Body of pancreas (tissue), 4 donors: ENCODE results near the gene TJAP1. TPM values are rescaled to one million over a fixed set of nuclear protein-coding genes. Genes with fewer than 3 reads are reported as not detected.

Experiments used
- ATAC-seq: fragments of 150-250 bp; one replicate; pipeline ENCODE4 v1.9.1; 2016
- DNase-seq, 4 donors: peaks; one replicate each; pipeline ENCODE4 v3.0.0-alpha.2; 2019
- H3K27ac ChIP-seq, 4 donors: fragments of 200-600 bp; sonication (generic); 1 replicate in 3 of 4; 2 replicates in 1 of 4; pipeline versions ENCODE4 v1.5.1 to v1.6.1; 2016 to 2019; ENCODE audit warnings: mild to moderate bottlenecking in 1 of 4, mixed read lengths in 1 of 4, moderate library complexity in 1 of 4
- H3K27me3 ChIP-seq, 2 donors: fragments of 200-600 bp; sonication (generic); one replicate each; pipeline ENCODE4 v1.6.0; 2016; ENCODE audit warnings: mild to moderate bottlenecking in 1 of 2
- H3K36me3 ChIP-seq, 2 donors: fragments of 200-600 bp; sonication (generic); replicated peaks in 1 of 2; 2 replicates each; pipeline ENCODE4 v1.5.1; 2016; ENCODE audit warnings: low read depth in 2 of 2; ENCODE audit not compliant: insufficient read depth in 1 of 2
- H3K4me1 ChIP-seq: fragments of 200-600 bp; sonication (generic); one replicate; pipeline ENCODE4 v1.6.0; 2016
- H3K4me3 ChIP-seq, 2 donors: fragments of 200-600 bp; sonication (generic); 1 replicate in 1 of 2; 2 replicates in 1 of 2; pipeline ENCODE4 v1.5.1; 2016 to 2019
- H3K9me3 ChIP-seq, 3 donors: fragments of 200-600 bp; sonication (generic); 1 replicate in 2 of 3; 2 replicates in 1 of 3; pipeline ENCODE4 v1.5.1; 2016
- CTCF ChIP-seq, 7 experiments: fragments of 450-650 bp in 4 of 7; fragments of 200-600 bp in 3 of 7; sonication (generic) in 3 of 7; IDR thresholded peaks; one replicate each; pipeline ENCODE4 v1.5.1; 2016 to 2019; ENCODE audit warnings: antibody characterized with exemption in 7 of 7
- POLR2A ChIP-seq, 3 donors: fragments of 450-650 bp; IDR thresholded peaks; one replicate each; pipeline ENCODE4 v1.6.1; 2016; ENCODE audit warnings: antibody characterized with exemption in 3 of 3, mild to moderate bottlenecking in 2 of 3
- WGBS, 2 donors: methylation state at CpG; one replicate each; pipeline ENCODE4 v1.1.5; 2017; 5-methylcytosine and 5-hydroxymethylcytosine counted together
- intact Hi-C: fragments of 100-400 bp; cut with DNase I; formaldehyde crosslinking; loops from one replicate; pipeline ENCODE4 v1.15.1; 2023
- total RNA-seq, 2 donors: library from RNA; depleted of rRNA; stranded (reverse); fragments of >200 nt; gene quantifications; one replicate each; pipeline ENCODE4 v1.1.0, GENCODE V29; 2016

The TJAP1 gene
- total RNA-seq, 2 donors from 2014 or later: 16.9 to 47.5 TPM

GRCh38 chr6:43488667-43489276 is 11.4 kb downstream of the TJAP1 start:
- Histone ChIP-seq H3K4me1 (peaks cover 12% of the 10 kb centered on the region), H3K4me3 (no peak overlapping the region), H3K27ac (no peak overlapping the region), H3K9me3 (no peaks in the 10 kb centered on the region), H3K27me3 (no peaks in the 10 kb centered on the region), H3K36me3 (no peaks in the 10 kb centered on the region)
- intact Hi-C loops: no loop called here
- no peak for TF ChIP-seq POLR2A (IDR thresholded peaks at IDR 0.05)
- no peak for TF ChIP-seq CTCF (IDR thresholded peaks at IDR 0.05)
- no peak for DNase-seq
- no peak for ATAC-seq
- WGBS, 2 donors: 62 to 74% methylated on average over 3 to 4 of the region's 4 CpGs

- DNase-seq: no peak
- Histone ChIP-seq H3K27me3 (no peaks in the 10 kb centered on the region), H3K9me3 (no peaks in the 10 kb centered on the region), H3K36me3 (no peaks in the 10 kb centered on the region), H3K27ac (no peak overlapping the region), H3K4me1 (peaks cover 12% of the 10 kb centered on the region), H3K4me3 (no peak overlapping the region)
- ATAC-seq: no peak
- intact Hi-C loops: no loop called here
- WGBS, 2 donors: 94 to 95% methylated on average over 7 to 12 of the region's 12 CpGs
- TF ChIP-seq POLR2A (IDR thresholded peaks at IDR 0.05): no peak
- TF ChIP-seq CTCF (IDR thresholded peaks at IDR 0.05): no peak
Observed at GRCh38 chr6:43489277-43490072, 12.1 kb downstream of the TJAP1 start.

- H3K36me3 ChIP-seq: no peaks in the 10 kb centered on the region
- no peaks in the 10 kb centered on the region for H3K9me3 ChIP-seq
- TF ChIP-seq CTCF (IDR thresholded peaks at IDR 0.05) (no peak), POLR2A (IDR thresholded peaks at IDR 0.05) (no peak)
- no peak for DNase-seq
- peaks cover 12% of the 10 kb centered on the region for H3K4me1 ChIP-seq
- WGBS, 2 donors: 80 to 81% methylated on average over 4 to 6 of the region's 6 CpGs
- no peak overlapping the region for H3K27ac ChIP-seq
- no peak for ATAC-seq
- no peak overlapping the region for H3K4me3 ChIP-seq
- intact Hi-C loops: no loop called here
- H3K27me3 ChIP-seq: no peaks in the 10 kb centered on the region
Observed at GRCh38 chr6:43490523-43490939, 13.2 kb downstream of the TJAP1 start.

- Histone ChIP-seq H3K4me1 (peaks cover 12% of the 10 kb centered on the region), H3K4me3 (no peak overlapping the region), H3K27ac (no peak overlapping the region), H3K36me3 (no peaks in the 10 kb centered on the region), H3K9me3 (no peaks in the 10 kb centered on the region), H3K27me3 (no peaks in the 10 kb centered on the region)
- DNase-seq (peak in 2 of 4 donors; percentile 52 to 57), ATAC-seq (peak; percentile 25)
- WGBS, 2 donors: 47 to 53% methylated on average over 4 to 10 of the region's 10 CpGs
- no peak for TF ChIP-seq CTCF (IDR thresholded peaks at IDR 0.05)
- no peak for TF ChIP-seq POLR2A (IDR thresholded peaks at IDR 0.05)
- intact Hi-C loops: no loop called here
Observed at GRCh38 chr6:43491750-43492661, 14.6 kb downstream of the TJAP1 start.
